ENCODE results near the gene ARID3A. TPM values are rescaled to one million over a fixed set of nuclear protein-coding genes. Genes with fewer than 3 reads are reported as not detected.

ARID3A gene
- total and polyA plus RNA-seq, 2 of the 8 experiments (the other 6 are each of a cell fraction or from before 2014, with no cell fraction given): 40.5 to 77.4 TPM

- no peak for TF ChIP-seq SAP30 (IDR thresholded peaks at IDR 0.05; ENCODE audit: insufficient read depth, insufficient replicate concordance, low read length)
- TF ChIP-seq EGR1 (IDR thresholded peaks at IDR 0.05; ENCODE audit: borderline replicate concordance, low read depth, low read length): no peak
- TF ChIP-seq ZNF274 (IDR thresholded peaks at IDR 0.05; ENCODE audit: borderline replicate concordance, extremely low read depth, low read length): no peak
- no peak; the same call in 1 of the 2 replicates for TF ChIP-seq GABPA (IDR thresholded peaks at IDR 0.05; ENCODE audit: borderline replicate concordance, insufficient read depth, low read length)
- TF ChIP-seq CREB1 (IDR thresholded peaks at IDR 0.05): 0 out of 2 replicates have a peak, but pooled peaks have one; percentile 8
- TF ChIP-seq TCF12 (IDR thresholded peaks at IDR 0.05; ENCODE audit: low read depth, low read length): no peak
- TF ChIP-seq, protein P1, sequence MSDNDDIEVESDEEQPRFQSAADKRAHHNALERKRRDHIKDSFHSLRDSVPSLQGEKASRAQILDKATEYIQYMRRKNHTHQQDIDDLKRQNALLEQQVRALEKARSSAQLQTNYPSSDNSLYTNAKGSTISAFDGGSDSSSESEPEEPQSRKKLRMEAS (IDR thresholded peaks at IDR 0.05): peak; percentile 81
These were observed 6.4 kb upstream of the ARID3A start (continued) for GRCh38 chr19:919199-920050.
